Measurements from ENCODE around the gene RNF121. TPM values are rescaled to one million over a fixed set of nuclear protein-coding genes. Genes with fewer than 3 reads are reported as not detected.

RNF121 gene
- total and polyA plus RNA-seq, 2 of the 8 experiments (the other 6 are each of a cell fraction or from before 2014, with no cell fraction given), result 39.7 to 51.6 TPM

DNA sequence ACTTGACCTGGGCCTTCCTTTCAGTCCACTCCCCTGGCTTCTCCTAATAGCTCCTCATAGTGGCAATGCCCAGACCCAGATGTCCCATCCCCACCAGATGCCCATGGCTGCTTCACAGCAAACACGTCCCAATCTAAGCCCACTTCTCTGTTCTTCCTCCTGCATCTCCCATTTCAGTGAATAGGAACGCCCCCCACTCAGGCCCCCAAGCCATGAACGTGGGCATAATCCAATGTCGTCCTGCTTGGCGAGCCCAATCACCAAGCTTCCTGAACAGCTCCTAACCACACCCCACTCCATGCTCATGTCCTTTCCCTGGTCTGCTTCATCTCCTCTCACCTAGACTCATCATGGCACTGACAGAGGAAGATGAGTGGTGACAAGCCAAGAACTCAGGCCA, 78.7 kb downstream of the RNF121 start:
- H3K4me2 ChIP-seq (ENCODE audit: insufficient read depth in 1 of 2, low read depth in 2 of 2, low read length in 2 of 2), result no peak overlapping the region
- no peaks in the 10 kb centered on the region for H3K9me3 ChIP-seq (ENCODE audit: insufficient read depth in 2 of 2, low read depth in 1 of 2, low read length in 1 of 2)
- no peaks in the 10 kb centered on the region; the same call in 1 of the 2 replicates for H3K79me1 ChIP-seq (ENCODE audit: low read depth, low read length)
- no peaks in the 10 kb centered on the region for H3K23me2 ChIP-seq (ENCODE audit: low read depth, low read length)
- no peak overlapping the region for H2AFZ ChIP-seq (ENCODE audit: low read length)
- H3K27ac ChIP-seq (ENCODE audit: low read depth, low read length), result no peak overlapping the region
- H2BK120ac ChIP-seq (replicated peaks; ENCODE audit: low read depth, low read length), result no peak overlapping the region
- ChIA-PET CTCF (ENCODE audit: partially characterized antibody) (interaction anchor here (1.1 to 3.2 kb wide), 6 partner anchors 9 to 423 kb away, joined by 3 to 17 read pairs (median 3); partner anchors contain the start of gene IL18BP), POLR2A (ENCODE audit: partially characterized antibody) (interaction anchor here (0.6 to 2.0 kb wide), 5 partner anchors 9 to 232 kb away, joined by 3 to 6 read pairs (median 3); partner anchors contain the start of gene IL18BP)
- no peaks in the 10 kb centered on the region for H3K79me2 ChIP-seq (ENCODE audit: control insufficient read depth in 1 of 2, insufficient read depth in 2 of 2, low read length in 2 of 2)
- H3K4me1 ChIP-seq (replicated peaks in 1 of 4; ENCODE audit: control insufficient read depth in 3 of 4, insufficient read depth in 4 of 4, low read length in 3 of 4), result no peaks in the 10 kb centered on the region
- TF ChIP-seq POLR2A (IDR thresholded peaks at IDR 0.05; ENCODE audit: control extremely low read depth in 1 of 2, low read depth in 2 of 2, low read length in 2 of 2) (peak in 1 of 2 experiments; percentile 32; a peak in 2 of 3 replicates), SRF (IDR thresholded peaks at IDR 0.05; ENCODE audit: low read depth, low read length) (no peak), POLR2AphosphoS5 (IDR thresholded peaks at IDR 0.05; ENCODE audit: low read depth, low read length) (peak; percentile 31; the same call in 1 of the 2 replicates), HDAC6 (IDR thresholded peaks at IDR 0.05; ENCODE audit: low read depth, low read length) (no peak)
- no peak overlapping the region for H3K56ac ChIP-seq (replicated peaks; ENCODE audit: insufficient read length, low read depth, low read length)
- no peak overlapping the region for H3K18ac ChIP-seq (ENCODE audit: extremely low read depth, low read length)
- H4K8ac ChIP-seq (ENCODE audit: extremely low read depth, insufficient read depth, low read length), result no peak overlapping the region
- no peak overlapping the region for H2BK20ac ChIP-seq (ENCODE audit: low read length)
- WGBS, 2 experiments (ENCODE audit: extremely low coverage in 1 of 2, insufficient coverage in 1 of 2, insufficient read length in 1 of 2, insufficient replicate concordance in 2 of 2, low coverage in 1 of 2, low lambda C conversion rate in 2 of 2, missing lambda C conversion rate in 1 of 2), result 84% methylated on average over 5 of the region's 5 CpGs; no CpG with 5 or more reads in 1 of the 2 experiments
- no peak overlapping the region for H3K23ac ChIP-seq (ENCODE audit: insufficient read length)
- H2BK15ac ChIP-seq (ENCODE audit: low read length), result no peak overlapping the region
- H3K9ac ChIP-seq (replicated peaks in 1 of 4; ENCODE audit: extremely low read depth in 1 of 4, low read depth in 3 of 4, low read length in 3 of 4), result no peak overlapping the region
- H4K91ac ChIP-seq (replicated peaks; ENCODE audit: insufficient read length, low read length), result no peak overlapping the region
- FAIRE-seq (no peak), DNase-seq (ENCODE audit: low read depth in 1 of 2, low spot score in 2 of 2) (no peak)
- H2BK12ac ChIP-seq (ENCODE audit: low read depth, low read length), result no peak overlapping the region
- no peak overlapping the region for H2AK5ac ChIP-seq (ENCODE audit: low read depth, low read length)
- H3K4ac ChIP-seq (replicated peaks; ENCODE audit: insufficient read length, low read depth, low read length), result no peak overlapping the region
- H3K36me3 ChIP-seq (ENCODE audit: control insufficient read depth in 2 of 4, insufficient read depth in 4 of 4, low read length in 3 of 4), result peaks cover 47 to 89% (median 76%) of the 10 kb centered on the region in 4 experiments
- no peak overlapping the region for H3K14ac ChIP-seq (ENCODE audit: insufficient read length)
- no peak overlapping the region for H2BK5ac ChIP-seq (ENCODE audit: low read depth, low read length)
- H3K4me3 ChIP-seq (ENCODE audit: extremely low read depth in 1 of 4, insufficient read depth in 2 of 4, low read depth in 3 of 4, low read length in 4 of 4), result no peak overlapping the region
- H4K5ac ChIP-seq (ENCODE audit: insufficient read length, low read depth, low read length), result no peak overlapping the region
- peaks cover 33 to 42% of the 10 kb centered on the region in 2 experiments for H4K20me1 ChIP-seq (replicated peaks in 1 of 2; ENCODE audit: control insufficient read depth in 1 of 2, insufficient read depth in 2 of 2, low read length in 2 of 2)
- no peaks in the 10 kb centered on the region for H3K27me3 ChIP-seq (replicated peaks in 1 of 4; ENCODE audit: control insufficient read depth in 3 of 4, extremely low read depth in 1 of 4, insufficient read depth in 3 of 4, low read length in 3 of 4)

All from H1 (cell line).